GM19099 (cell line): Measurements from ENCODE around the gene PALM.

Experiments
- POLR2A ChIP-seq: IDR thresholded peaks from 3 replicates; pipeline ENCODE4 v1.6.1; 2011; ENCODE audit warnings: low read depth; ENCODE audit not compliant: insufficient read length; ENCODE audit errors: extremely low read depth

PALM gene

GRCh38 chr19:739998-740715, 31.4 kb downstream of the PALM start:
- no peak for TF ChIP-seq POLR2A

- TF ChIP-seq POLR2A: no peak
These were observed 32.9 kb downstream of the PALM start for GRCh38 chr19:741506-742131.

- TF ChIP-seq POLR2A: no peak
These were observed 33.9 kb downstream of the PALM start for GRCh38 chr19:742540-743075.

DNA sequence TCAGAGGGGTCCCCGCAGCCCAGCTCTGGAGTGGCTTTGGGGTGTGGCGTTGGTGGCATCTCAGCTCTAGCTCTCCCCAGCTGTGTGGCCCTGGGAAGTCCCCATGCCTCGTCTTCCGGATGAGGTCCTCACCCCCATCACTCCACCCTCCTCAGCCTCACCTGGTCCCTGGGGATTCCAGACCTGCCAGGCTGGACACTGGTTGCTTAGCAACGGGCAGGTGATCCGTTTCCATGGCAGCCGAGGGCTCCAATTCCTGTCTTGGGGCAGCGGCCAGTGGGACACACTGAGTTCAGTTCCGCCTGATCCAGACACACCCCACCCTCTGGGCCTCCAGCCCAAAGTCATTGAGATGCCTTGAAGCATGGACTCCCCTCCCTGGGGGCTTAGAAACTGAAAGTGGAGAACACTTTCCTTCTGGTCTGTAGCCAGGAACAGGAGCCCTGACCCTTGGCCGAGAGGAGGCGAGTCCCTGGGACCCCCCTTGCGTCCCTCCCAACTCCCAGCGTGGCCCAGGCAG, 34.5 kb downstream of the PALM start:
- no peak for TF ChIP-seq POLR2A

DNA sequence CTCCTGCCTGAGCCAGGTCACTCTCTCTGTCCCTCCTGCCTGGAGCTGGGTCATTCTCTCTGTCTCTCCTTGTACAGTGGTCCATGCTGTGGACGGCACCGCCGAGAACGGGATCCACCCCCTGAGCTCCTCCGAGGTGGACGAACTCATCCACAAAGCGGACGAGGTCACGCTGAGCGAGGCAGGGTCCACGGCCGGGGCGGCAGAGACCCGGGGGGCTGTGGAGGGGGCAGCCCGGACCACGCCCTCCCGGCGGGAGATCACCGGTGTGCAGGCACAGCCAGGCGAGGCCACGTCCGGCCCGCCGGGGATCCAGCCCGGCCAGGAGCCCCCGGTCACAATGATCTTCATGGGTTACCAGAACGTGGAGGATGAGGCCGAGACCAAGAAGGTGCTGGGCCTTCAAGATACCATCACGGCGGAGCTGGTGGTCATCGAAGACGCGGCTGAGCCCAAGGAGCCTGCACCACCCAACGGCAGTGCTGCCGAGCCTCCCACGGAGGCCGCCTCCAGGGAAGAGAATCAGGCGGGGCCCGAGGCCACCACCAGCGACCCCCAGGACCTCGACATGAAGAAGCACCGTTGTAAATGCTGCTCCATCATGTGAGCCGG, 37.6 kb downstream of the PALM start:
- TF ChIP-seq POLR2A: no peak

GRCh38 chr19:746956-747355, 38.2 kb downstream of the PALM start:
- TF ChIP-seq POLR2A: no peak

GRCh38 chr19:747432-748273, 38.9 kb downstream of the PALM start:
- no peak for TF ChIP-seq POLR2A

DNA sequence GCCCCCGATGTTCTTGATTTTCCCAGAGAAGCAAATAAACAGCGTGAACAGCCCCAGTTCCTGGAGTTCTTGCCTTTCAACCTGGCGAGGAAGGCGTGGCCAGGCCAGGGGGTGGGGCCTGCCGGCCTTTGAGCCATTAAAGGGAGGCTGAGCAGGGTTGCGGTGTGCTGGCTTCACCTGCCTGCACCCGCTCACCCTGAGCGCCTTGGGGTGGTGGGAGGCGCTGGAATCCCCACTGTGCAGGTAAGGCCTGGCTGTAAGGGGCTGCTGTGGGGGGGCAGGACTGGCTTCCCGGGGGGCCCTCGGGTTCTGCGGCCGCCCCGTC, 39.5 kb downstream of the PALM start:
- no peak for TF ChIP-seq POLR2A

DNA sequence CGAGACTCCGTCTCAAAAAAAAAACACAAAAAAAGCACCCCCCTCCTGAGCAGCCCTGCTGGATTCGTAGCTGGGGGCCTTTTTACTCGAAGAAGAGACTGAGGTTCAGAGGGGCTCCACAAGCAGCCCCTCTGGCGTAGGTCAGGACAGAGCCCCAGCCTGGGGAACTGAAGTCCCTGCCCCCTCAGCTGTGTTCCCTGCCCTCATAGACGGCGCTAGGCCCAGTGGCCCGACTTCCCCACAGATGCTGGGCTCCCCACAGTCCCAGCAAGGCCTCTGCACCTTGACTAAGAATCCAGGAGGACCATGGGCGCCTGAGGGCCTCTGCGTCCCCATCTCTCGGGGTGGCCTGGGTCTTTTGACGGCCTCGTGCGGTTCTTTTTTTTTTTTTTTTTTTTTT, 41.1 kb downstream of the PALM start:
- no peak for TF ChIP-seq POLR2A

DNA sequence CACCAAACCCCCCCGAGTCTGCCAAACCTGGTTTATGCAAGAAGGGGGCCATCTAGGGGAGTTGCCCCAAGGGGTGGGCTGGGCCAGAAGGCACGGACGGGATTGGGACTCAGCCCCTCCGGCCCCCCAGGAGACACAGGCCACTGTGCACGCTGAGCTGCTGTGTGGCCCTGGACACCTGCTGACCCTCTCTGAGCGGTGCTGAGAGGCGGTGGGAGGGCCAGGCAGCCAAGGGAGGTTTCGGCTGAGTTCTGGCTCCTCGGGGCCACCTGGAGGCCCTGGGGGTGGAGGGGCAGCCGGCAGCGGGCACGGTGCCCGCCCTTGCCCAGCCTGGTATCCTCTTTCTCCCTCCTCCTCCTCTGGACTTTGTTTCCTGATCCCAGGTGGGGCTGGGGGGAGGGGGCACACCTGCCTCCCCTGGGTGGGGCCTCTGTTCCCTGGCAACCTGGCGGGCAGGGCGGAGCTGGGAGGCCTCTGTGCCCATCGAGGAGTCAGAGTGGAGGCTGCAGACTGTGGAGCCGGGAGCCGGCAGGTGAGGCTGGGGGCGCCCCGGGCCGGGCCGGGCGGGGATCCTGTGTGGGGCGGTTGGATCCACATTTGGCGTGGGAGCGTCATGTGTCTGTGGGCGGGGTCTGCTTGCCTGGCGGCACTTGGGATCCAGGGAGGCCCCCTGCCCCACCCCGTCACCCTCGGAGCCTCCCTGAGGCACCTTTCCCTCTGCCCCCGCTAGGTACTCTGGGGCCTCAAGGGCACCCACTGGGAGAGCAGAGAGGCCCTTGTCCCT, 42.1 kb downstream of the PALM start, which contains the start of gene MISP:
Gene MISP (plus strand): TSS at position 473 of the 784 bp plus-strand sequence. CDS start 5,835 bp downstream, outside the sequence.
- TF ChIP-seq POLR2A: no peak

DNA sequence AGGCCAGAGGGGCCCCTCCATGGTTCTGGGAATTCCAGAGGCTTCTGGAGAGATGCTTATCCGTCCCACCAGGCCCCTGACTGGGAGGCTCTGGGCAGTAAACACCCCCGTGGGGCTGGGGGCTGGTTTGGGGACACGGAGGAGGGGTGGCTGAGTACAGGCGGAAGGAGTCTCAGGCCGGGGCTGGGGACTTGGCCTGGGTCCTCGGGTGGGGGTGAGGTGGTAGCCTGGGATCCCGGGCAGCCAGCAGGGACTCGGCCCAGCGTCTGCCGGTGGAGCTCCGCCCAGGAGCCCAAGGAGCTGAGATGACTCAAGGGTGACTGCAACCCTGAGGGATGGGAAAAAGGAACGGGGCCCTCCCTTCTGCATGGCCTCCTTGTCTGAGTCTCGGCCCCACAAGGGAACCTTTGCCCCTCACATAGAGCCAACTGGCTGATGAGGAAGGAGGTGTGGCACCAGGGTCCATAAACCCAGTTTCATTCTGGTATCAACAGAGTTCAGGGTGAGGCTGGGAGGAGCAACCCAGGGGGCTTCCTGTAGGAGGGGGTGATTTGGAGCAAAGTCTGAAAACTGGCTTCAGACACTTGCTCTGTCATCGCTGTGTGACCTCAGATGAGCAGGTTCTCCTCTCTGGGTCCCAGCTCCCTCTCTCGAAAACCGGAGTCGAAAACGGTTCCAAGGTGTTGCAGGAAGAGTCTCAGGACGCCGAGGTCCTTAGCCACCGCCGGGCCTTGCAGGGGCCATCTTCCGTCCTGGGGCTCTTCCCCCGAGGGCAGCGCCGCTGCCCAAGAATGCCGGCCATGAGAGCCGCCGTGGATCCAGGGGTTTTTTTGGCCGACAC, 43.0 kb downstream of the PALM start:
- TF ChIP-seq POLR2A: no peak

GRCh38 chr19:752652-753517, 44.1 kb downstream of the PALM start:
- TF ChIP-seq POLR2A: no peak
